Activated CD4-positive, alpha-beta memory T cell treated with anti-CD3 and anti-CD28 coated beads for 36 hours (primary cell): ENCODE data around the gene THOC6. TPM values are rescaled to one million over a fixed set of nuclear protein-coding genes. Genes with fewer than 3 reads are reported as not detected.

Experiments
- CTCF ChIA-PET: fragments of 350-600 bp; sonication (Branson Sonifier 250); formaldehyde crosslinking; loops from one replicate; lab custom pipeline; 2021; ENCODE audit warnings: antibody characterized with exemption, inconsistent platforms; lab: Charles Lee
- POLR2A ChIA-PET: fragments of 350-600 bp; sonication (Branson Sonifier 250); formaldehyde crosslinking; loops from one replicate; lab custom pipeline; 2021; ENCODE audit warnings: antibody characterized with exemption; lab: Charles Lee
- DNase-seq: peaks from one replicate; pipeline ENCODE4 v3.0.0-alpha.2; 2020
- H3K27ac Mint-ChIP-seq: one replicate; pipeline ENCODE4 v1.8.0; 2021; ENCODE audit warnings: mixed read lengths
- H3K27me3 Mint-ChIP-seq: one replicate; pipeline ENCODE4 v1.8.0; 2021; ENCODE audit warnings: mixed read lengths
- H3K36me3 Mint-ChIP-seq: one replicate; pipeline ENCODE4 v1.8.0; 2021; ENCODE audit warnings: mixed read lengths
- H3K4me1 Mint-ChIP-seq: one replicate; pipeline ENCODE4 v1.8.0; 2021; ENCODE audit warnings: low read depth, mixed read lengths
- H3K4me3 Mint-ChIP-seq: one replicate; pipeline ENCODE4 v1.8.0; 2021; ENCODE audit warnings: mild to moderate bottlenecking, mixed read lengths
- H3K9me3 Mint-ChIP-seq: one replicate; pipeline ENCODE4 v1.8.0; 2021; ENCODE audit warnings: mixed read lengths
- intact Hi-C: fragments of 100-400 bp; cut with micrococcal nuclease; formaldehyde crosslinking; loops from one replicate; pipeline ENCODE4 v1.15.1; 2023
- total RNA-seq, 2 experiments: library from RNA; stranded (reverse); gene quantifications; one replicate each; pipeline ENCODE4 v1.2.3, GENCODE V29; 2021

Gene THOC6
- total RNA-seq, 2 experiments from 2014 or later, result 41.2 to 42.7 TPM

- Mint-ChIP-seq H3K27ac (no peak overlapping the region), H3K27me3 (peaks cover 55% of the 10 kb centered on the region), H3K9me3 (no peaks in the 10 kb centered on the region), H3K4me3 (no peak overlapping the region), H3K4me1 (peaks cover 14% of the 10 kb centered on the region), H3K36me3 (no peaks in the 10 kb centered on the region)
- POLR2A ChIA-PET, result no interaction called here
- CTCF ChIA-PET, result interaction anchor here (0.6 to 9.2 kb wide), 4 partner anchors 12 to 66 kb away, joined by 3 to 92 read pairs (median 4); partner anchors contain the start of genes HCFC1R1 and THOC6
- DNase-seq, result no peak
- intact Hi-C loops, result no loop called here
These were observed 12.3 kb downstream of the THOC6 start for GRCh38 chr16:3035972-3036725.

- intact Hi-C loops, result no loop called here
- Mint-ChIP-seq H3K4me1 (peaks cover 14% of the 10 kb centered on the region), H3K27ac (no peak within 1 kb of the TSS), H3K36me3 (no peaks in the 10 kb centered on the region), H3K4me3 (no peak within 1 kb of the TSS), H3K27me3 (peaks cover 56% of the 10 kb centered on the region), H3K9me3 (no peaks in the 10 kb centered on the region)
- POLR2A ChIA-PET, result no interaction called here
- DNase-seq, result no peak
- CTCF ChIA-PET, result interaction anchor here (3.5 kb wide), 1 partner anchor 8 kb away, joined by 32 read pairs; no protein-coding TSS in a partner anchor
These were observed 13.0 kb downstream of the THOC6 start, which contains the start of gene BICDL2 for GRCh38 chr16:3036726-3037315. TSS of gene BICDL2 (minus strand) at chr16:3036944. CDS start at chr16:3035496, 1,448 bp downstream.

- POLR2A ChIA-PET, result interaction anchor here (1.7 kb wide), 1 partner anchor 27 kb away, joined by 4 read pairs; the partner anchor contains the start of gene IL32
- H3K36me3 Mint-ChIP-seq, result no peaks in the 10 kb centered on the region
- intact Hi-C loops, result no loop called here
- peaks cover 51% of the 10 kb centered on the region for H3K27me3 Mint-ChIP-seq
- no peak overlapping the region for H3K4me3 Mint-ChIP-seq
- no peaks in the 10 kb centered on the region for H3K9me3 Mint-ChIP-seq
- CTCF ChIA-PET, result interaction anchor here (0.7 to 3.5 kb wide), 2 partner anchors 9 to 93 kb away, joined by 3 to 32 read pairs; no protein-coding TSS in a partner anchor
- no peak for DNase-seq
- peaks cover 14% of the 10 kb centered on the region for H3K4me1 Mint-ChIP-seq
- H3K27ac Mint-ChIP-seq, result no peak overlapping the region
These were observed 14.4 kb downstream of the THOC6 start for GRCh38 chr16:3038256-3038655.

GRCh38 chr16:3038896-3039295, 15.1 kb downstream of the THOC6 start:
- POLR2A ChIA-PET, result interaction anchor here (0.5 to 1.7 kb wide), 3 partner anchors 13 to 107 kb away, joined by 3 to 4 read pairs (median 3); partner anchors contain the start of gene IL32
- Mint-ChIP-seq H3K36me3 (no peaks in the 10 kb centered on the region), H3K27ac (no peak overlapping the region), H3K4me3 (no peak overlapping the region), H3K27me3 (peaks cover 52% of the 10 kb centered on the region), H3K9me3 (no peaks in the 10 kb centered on the region), H3K4me1 (peaks cover 14% of the 10 kb centered on the region)
- intact Hi-C loops, result no loop called here
- DNase-seq, result no peak
- CTCF ChIA-PET, result interaction anchor here (2.8 to 3.5 kb wide), 2 partner anchors 10 to 20 kb away, joined by 16 to 32 read pairs; no protein-coding TSS in a partner anchor

GRCh38 chr16:3042376-3042775, 18.5 kb downstream of the THOC6 start:
- intact Hi-C loops, result no loop called here
- no peaks in the 10 kb centered on the region for H3K9me3 Mint-ChIP-seq
- DNase-seq, result no peak
- ChIA-PET POLR2A (no interaction called here), CTCF (interaction anchor here (0.9 to 3.7 kb wide), 4 partner anchors 12 to 87 kb away, joined by 3 to 60 read pairs (median 9); no protein-coding TSS in a partner anchor)
- H3K4me1 Mint-ChIP-seq, result peaks cover 13% of the 10 kb centered on the region
- no peaks in the 10 kb centered on the region for H3K36me3 Mint-ChIP-seq
- no peak overlapping the region for H3K4me3 Mint-ChIP-seq
- H3K27me3 Mint-ChIP-seq, result peaks cover 50% of the 10 kb centered on the region
- no peak overlapping the region for H3K27ac Mint-ChIP-seq

DNA sequence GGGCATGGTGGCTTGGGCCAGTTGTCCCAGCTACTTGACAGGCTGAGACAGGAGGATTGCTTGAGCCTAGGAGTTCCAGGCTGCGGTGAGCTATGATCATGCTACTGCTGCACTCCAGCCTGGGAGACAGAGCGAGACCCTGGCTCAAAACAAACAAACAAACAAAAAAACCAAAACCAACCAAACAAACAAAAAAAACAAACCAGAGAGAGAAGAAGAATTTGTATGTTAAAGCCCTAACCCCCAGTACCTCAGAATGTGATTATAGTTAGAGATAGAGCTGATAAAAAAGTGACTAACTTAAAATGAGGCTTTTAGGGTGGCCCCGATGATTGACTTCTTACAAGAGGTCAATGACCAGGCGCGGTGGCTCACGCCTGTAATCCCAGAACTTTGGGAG, 20.9 kb downstream of the THOC6 start:
- Mint-ChIP-seq H3K27me3 (peaks cover 33% of the 10 kb centered on the region), H3K27ac (no peak overlapping the region), H3K36me3 (no peaks in the 10 kb centered on the region), H3K4me1 (peaks cover 15% of the 10 kb centered on the region), H3K9me3 (no peaks in the 10 kb centered on the region), H3K4me3 (peak overlapping the region; percentile 68)
- CTCF ChIA-PET, result interaction anchor here (2.2 kb wide), 1 partner anchor 13 kb away, joined by 16 read pairs; no protein-coding TSS in a partner anchor
- intact Hi-C loops, result no loop called here
- POLR2A ChIA-PET, result no interaction called here
- no peak for DNase-seq

GRCh38 chr16:3045758-3046640, 22.2 kb downstream of the THOC6 start, which contains the start of gene MMP25:
TSS of gene MMP25 (plus strand) at chr16:3046561. CDS start at chr16:3046918, 357 bp downstream.
- intact Hi-C loops, result no loop called here
- H3K27me3 Mint-ChIP-seq, result peaks cover 29% of the 10 kb centered on the region
- peaks cover 16% of the 10 kb centered on the region for H3K4me1 Mint-ChIP-seq
- H3K36me3 Mint-ChIP-seq, result no peaks in the 10 kb centered on the region
- no peak within 1 kb of the TSS for H3K27ac Mint-ChIP-seq
- DNase-seq, result no peak
- CTCF ChIA-PET, result interaction anchor here (1.0 to 2.2 kb wide), 4 partner anchors 11 to 17 kb away, joined by 3 to 16 read pairs (median 9); no protein-coding TSS in a partner anchor
- POLR2A ChIA-PET, result interaction anchor here (1.0 to 1.1 kb wide), 2 partner anchors 15 to 89 kb away, joined by 3 read pairs; partner anchors contain the start of gene ZNF213
- peak within 1 kb of the TSS; percentile 68 for H3K4me3 Mint-ChIP-seq
- no peaks in the 10 kb centered on the region for H3K9me3 Mint-ChIP-seq

GRCh38 chr16:3046641-3047386, 23.0 kb downstream of the THOC6 start:
- DNase-seq, result no peak
- POLR2A ChIA-PET, result interaction anchor here (1.0 to 1.3 kb wide), 2 partner anchors 15 kb away, joined by 3 to 5 read pairs; no protein-coding TSS in a partner anchor
- Mint-ChIP-seq H3K27ac (no peak overlapping the region), H3K4me3 (no peak overlapping the region), H3K36me3 (no peaks in the 10 kb centered on the region), H3K4me1 (peaks cover 23% of the 10 kb centered on the region), H3K27me3 (peaks cover 27% of the 10 kb centered on the region), H3K9me3 (no peaks in the 10 kb centered on the region)
- intact Hi-C loops, result no loop called here
- CTCF ChIA-PET, result interaction anchor here (1.8 to 6.2 kb wide), 4 partner anchors 12 to 83 kb away, joined by 8 to 89 read pairs (median 16); no protein-coding TSS in a partner anchor

- Mint-ChIP-seq H3K4me3 (no peak overlapping the region), H3K9me3 (no peaks in the 10 kb centered on the region), H3K27ac (no peak overlapping the region), H3K27me3 (peaks cover 27% of the 10 kb centered on the region), H3K4me1 (peaks cover 26% of the 10 kb centered on the region), H3K36me3 (no peaks in the 10 kb centered on the region)
- ChIA-PET POLR2A (interaction anchor here (1.3 kb wide), 1 partner anchor 16 kb away, joined by 5 read pairs; no protein-coding TSS in a partner anchor), CTCF (interaction anchor here (1.5 to 6.2 kb wide), 6 partner anchors 11 to 82 kb away, joined by 4 to 89 read pairs (median 12); partner anchors contain the start of gene IL32)
- intact Hi-C loops, result no loop called here
- no peak for DNase-seq
These were observed 23.5 kb downstream of the THOC6 start for GRCh38 chr16:3047387-3047720.

GRCh38 chr16:3049921-3050481, 26.2 kb downstream of the THOC6 start:
- Mint-ChIP-seq H3K27ac (no peak overlapping the region), H3K4me3 (no peak overlapping the region), H3K27me3 (peaks cover 7% of the 10 kb centered on the region), H3K4me1 (peaks cover 32% of the 10 kb centered on the region), H3K9me3 (no peaks in the 10 kb centered on the region), H3K36me3 (peaks cover 9% of the 10 kb centered on the region)
- intact Hi-C loops, result no loop called here
- POLR2A ChIA-PET, result no interaction called here
- CTCF ChIA-PET, result interaction anchor here (6.2 kb wide), 1 partner anchor 19 kb away, joined by 89 read pairs; no protein-coding TSS in a partner anchor
- DNase-seq, result no peak
